ENCODE results near the gene PRKCB.

PRKCB gene

GRCh38 chr16:24255456-24256371 lies 419.9 kb downstream of the PRKCB start, which contains the start of gene CACNG3:
CACNG3 (plus strand) TSS chr16:24256335; CDS start chr16:24256755, 420 bp downstream.
- H3K27me3 ChIP-seq (ENCODE audit: insufficient read depth, low read depth) = no peaks in the 10 kb centered on the region
- H3K4me3 ChIP-seq (IDR thresholded peaks at IDR 0.05; ENCODE audit: insufficient read depth, low read depth, low read length) = no peak within 1 kb of the TSS
- no peak for TF ChIP-seq CTCF (conservative IDR thresholded peaks at IDR 0.05; ENCODE audit: low read depth, low read length)

GRCh38 chr16:24257958-24258357 lies 422.2 kb downstream of the PRKCB start:
- H3K4me1 ChIP-seq (ENCODE audit: low read depth, poor library complexity, severe bottlenecking) = no peaks in the 10 kb centered on the region
- no peak overlapping the region for H2AFZ ChIP-seq (ENCODE audit: low read depth)
- H3K27ac ChIP-seq = no peak overlapping the region

More at GRCh38 chr16:24255456-24256371, 419.9 kb downstream of the PRKCB start, which contains the start of gene CACNG3:
- Histone ChIP-seq H3K27ac (no peak within 1 kb of the TSS), H3K9ac (no peak within 1 kb of the TSS), H3K79me2 (ENCODE audit: insufficient read depth, low read depth) (no peaks in the 10 kb centered on the region), H3K36me3 (ENCODE audit: insufficient read depth) (no peaks in the 10 kb centered on the region), H2AFZ (ENCODE audit: low read depth) (no peak within 1 kb of the TSS), H4K20me1 (ENCODE audit: insufficient read depth) (no peaks in the 10 kb centered on the region), H3K4me2 (no peak within 1 kb of the TSS), H3K4me1 (ENCODE audit: low read depth, poor library complexity, severe bottlenecking) (no peaks in the 10 kb centered on the region)

GRCh38 chr16:24258791-24259190 lies 423.0 kb downstream of the PRKCB start:
- no peak overlapping the region for H2AFZ ChIP-seq (ENCODE audit: low read depth)
- no peaks in the 10 kb centered on the region for H3K4me1 ChIP-seq (ENCODE audit: low read depth, poor library complexity, severe bottlenecking)
- no peak for TF ChIP-seq CTCF (conservative IDR thresholded peaks at IDR 0.05; ENCODE audit: low read depth, low read length)
- no peaks in the 10 kb centered on the region for H3K27me3 ChIP-seq (ENCODE audit: insufficient read depth, low read depth)
- no peaks in the 10 kb centered on the region for H3K36me3 ChIP-seq (ENCODE audit: insufficient read depth)
- H3K27ac ChIP-seq = no peak overlapping the region
- no peaks in the 10 kb centered on the region for H4K20me1 ChIP-seq (ENCODE audit: insufficient read depth)
- no peak overlapping the region for H3K9ac ChIP-seq
- no peaks in the 10 kb centered on the region for H3K79me2 ChIP-seq (ENCODE audit: insufficient read depth, low read depth)
- no peak overlapping the region for H3K4me3 ChIP-seq (IDR thresholded peaks at IDR 0.05; ENCODE audit: insufficient read depth, low read depth, low read length)
- no peak overlapping the region for H3K4me2 ChIP-seq

More at GRCh38 chr16:24257958-24258357, 422.2 kb downstream of the PRKCB start:
- H3K36me3 ChIP-seq (ENCODE audit: insufficient read depth) = no peaks in the 10 kb centered on the region
- no peak overlapping the region for H3K4me3 ChIP-seq (IDR thresholded peaks at IDR 0.05; ENCODE audit: insufficient read depth, low read depth, low read length)
- no peaks in the 10 kb centered on the region for H3K27me3 ChIP-seq (ENCODE audit: insufficient read depth, low read depth)
- H3K79me2 ChIP-seq (ENCODE audit: insufficient read depth, low read depth) = no peaks in the 10 kb centered on the region
- no peak for TF ChIP-seq CTCF (conservative IDR thresholded peaks at IDR 0.05; ENCODE audit: low read depth, low read length)
- no peak overlapping the region for H3K4me2 ChIP-seq
- no peak overlapping the region for H3K9ac ChIP-seq
- no peaks in the 10 kb centered on the region for H4K20me1 ChIP-seq (ENCODE audit: insufficient read depth)

- Histone ChIP-seq H3K4me1 (ENCODE audit: low read depth, poor library complexity, severe bottlenecking) (no peaks in the 10 kb centered on the region), H3K79me2 (ENCODE audit: insufficient read depth, low read depth) (no peaks in the 10 kb centered on the region), H3K4me2 (no peak overlapping the region), H3K27ac (no peak overlapping the region), H2AFZ (ENCODE audit: low read depth) (no peak overlapping the region), H3K9ac (no peak overlapping the region), H4K20me1 (ENCODE audit: insufficient read depth) (no peaks in the 10 kb centered on the region), H3K4me3 (IDR thresholded peaks at IDR 0.05; ENCODE audit: insufficient read depth, low read depth, low read length) (no peak overlapping the region), H3K36me3 (ENCODE audit: insufficient read depth) (no peaks in the 10 kb centered on the region), H3K27me3 (ENCODE audit: insufficient read depth, low read depth) (no peaks in the 10 kb centered on the region)
- TF ChIP-seq CTCF (conservative IDR thresholded peaks at IDR 0.05; ENCODE audit: low read depth, low read length) = no peak
These were observed 427.0 kb downstream of the PRKCB start for GRCh38 chr16:24262816-24263215.
